ENCODE measurements around the gene PPIC.
A peak's percentile ranks its signal among the peaks of the same experiment; 100 is the strongest.

The PPIC gene

DNA sequence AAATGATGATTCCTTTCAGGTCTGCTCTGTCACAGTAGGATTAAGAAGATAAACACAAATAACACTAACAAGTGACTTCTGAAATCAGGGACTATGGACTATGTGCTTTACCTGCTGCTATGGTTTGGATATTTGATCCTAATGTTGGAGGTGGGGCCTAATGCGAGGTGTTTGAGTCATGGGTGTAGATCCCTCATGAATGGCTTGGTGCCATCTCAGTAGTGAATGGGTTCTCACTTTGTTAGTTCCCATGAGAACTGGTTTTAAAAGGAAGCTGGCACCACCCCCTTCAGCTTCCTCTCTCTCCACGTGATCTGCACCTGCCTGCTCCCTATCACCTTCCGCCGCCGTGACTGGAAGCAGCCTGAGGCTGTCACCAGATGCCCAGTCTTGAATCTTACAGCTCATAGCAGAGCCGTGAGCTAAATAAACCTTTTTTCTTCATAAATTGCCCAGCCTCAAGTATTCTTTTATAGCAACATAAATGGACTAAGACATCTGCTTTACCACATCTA is 3.3 kb downstream of the PPIC start:
- H3K27ac Mint-ChIP-seq = no peak overlapping the region
- H3K4me3 Mint-ChIP-seq = no peak overlapping the region
- H3K9me3 Mint-ChIP-seq = no peaks in the 10 kb centered on the region
- peaks cover 12% of the 10 kb centered on the region for H3K4me1 Mint-ChIP-seq
- H3K36me3 Mint-ChIP-seq (ENCODE audit: low read depth) = peaks cover 4% of the 10 kb centered on the region
- peaks cover 52% of the 10 kb centered on the region for H3K27me3 Mint-ChIP-seq (ENCODE audit: low read depth)
- TF ChIP-seq CTCF (IDR thresholded peaks at IDR 0.05; ENCODE audit: unreplicated experiment in 3 of 3) = no peak

- no peak overlapping the region for H3K4me3 Mint-ChIP-seq
- peaks cover 19% of the 10 kb centered on the region for H3K27me3 Mint-ChIP-seq (ENCODE audit: low read depth)
- peak overlapping the region in 1 of 3 experiments; percentile 14 for H3K27ac Mint-ChIP-seq
- TF ChIP-seq CTCF (IDR thresholded peaks at IDR 0.05; ENCODE audit: unreplicated experiment in 3 of 3) = no peak
- H3K36me3 Mint-ChIP-seq (ENCODE audit: low read depth) = peaks cover 16% of the 10 kb centered on the region
- H3K9me3 Mint-ChIP-seq = no peaks in the 10 kb centered on the region
- no peaks in the 10 kb centered on the region for H3K4me1 Mint-ChIP-seq
Measured at GRCh38 chr5:123028222-123028621, 8.3 kb downstream of the PPIC start.

DNA sequence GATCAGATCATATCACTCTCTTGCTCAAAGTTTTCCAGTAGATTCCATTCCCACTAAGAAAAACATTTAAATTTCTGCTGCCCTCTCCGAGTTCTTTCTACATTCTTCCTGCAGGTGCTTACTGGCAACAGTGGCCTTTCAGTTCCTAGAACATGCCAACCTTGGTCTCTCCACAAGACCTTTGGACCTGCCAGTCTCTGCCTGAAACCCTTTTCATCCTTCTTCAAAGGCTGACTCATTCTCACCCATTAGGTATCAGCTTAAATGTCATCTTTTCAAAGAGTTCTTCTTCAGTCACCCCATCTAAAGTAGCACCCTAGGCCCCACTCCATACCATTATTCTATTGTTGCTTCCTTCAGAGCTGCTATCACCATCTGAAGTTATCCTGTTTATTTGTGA is 21.8 kb downstream of the PPIC start:
- Mint-ChIP-seq H3K27me3 (ENCODE audit: low read depth) (peaks cover 4% of the 10 kb centered on the region), H3K9me3 (peaks cover 9% of the 10 kb centered on the region), H3K4me3 (no peak overlapping the region), H3K36me3 (ENCODE audit: low read depth) (no peaks in the 10 kb centered on the region), H3K27ac (no peak overlapping the region), H3K4me1 (no peaks in the 10 kb centered on the region)
- TF ChIP-seq CTCF (IDR thresholded peaks at IDR 0.05; ENCODE audit: unreplicated experiment in 3 of 3) = no peak

- no peak overlapping the region for H3K4me3 Mint-ChIP-seq
- peaks cover 4% of the 10 kb centered on the region for H3K27me3 Mint-ChIP-seq (ENCODE audit: low read depth)
- TF ChIP-seq CTCF (IDR thresholded peaks at IDR 0.05; ENCODE audit: unreplicated experiment in 3 of 3) = no peak
- H3K27ac Mint-ChIP-seq = no peak overlapping the region
- H3K4me1 Mint-ChIP-seq = no peaks in the 10 kb centered on the region
- peaks cover 7% of the 10 kb centered on the region for H3K36me3 Mint-ChIP-seq (ENCODE audit: low read depth)
- peaks cover 5% of the 10 kb centered on the region for H3K9me3 Mint-ChIP-seq
Measured at GRCh38 chr5:123012321-123012720, 24.2 kb downstream of the PPIC start.

- H3K9me3 Mint-ChIP-seq = no peaks in the 10 kb centered on the region
- no peak for TF ChIP-seq CTCF (IDR thresholded peaks at IDR 0.05; ENCODE audit: unreplicated experiment in 3 of 3)
- no peaks in the 10 kb centered on the region for H3K27me3 Mint-ChIP-seq (ENCODE audit: low read depth)
- H3K36me3 Mint-ChIP-seq (ENCODE audit: low read depth) = peaks cover 17% of the 10 kb centered on the region
- H3K4me3 Mint-ChIP-seq = no peak overlapping the region
- no peak overlapping the region for H3K27ac Mint-ChIP-seq
- H3K4me1 Mint-ChIP-seq = no peaks in the 10 kb centered on the region
Measured at GRCh38 chr5:123007754-123008153, 28.8 kb downstream of the PPIC start.

DNA sequence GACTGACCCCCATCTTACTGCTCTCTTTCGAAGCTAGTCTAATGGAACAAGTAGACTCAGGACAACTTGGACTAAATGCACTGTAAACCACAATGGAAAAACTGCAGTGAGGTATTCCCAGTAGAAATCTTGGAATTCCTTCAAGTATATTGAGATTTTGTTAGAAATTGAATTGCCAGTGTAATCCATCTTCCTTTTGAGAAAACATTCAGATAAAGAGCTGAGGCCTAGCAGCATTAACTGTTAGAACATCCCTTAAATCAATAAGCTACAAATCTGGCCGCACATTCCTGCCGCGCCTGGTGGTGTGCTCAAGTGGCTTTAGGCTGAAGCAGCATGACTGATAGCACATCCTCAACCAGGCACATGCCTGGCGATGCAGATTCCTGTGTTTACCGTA is 29.3 kb downstream of the PPIC start:
- no peaks in the 10 kb centered on the region for H3K4me1 Mint-ChIP-seq
- no peaks in the 10 kb centered on the region for H3K27me3 Mint-ChIP-seq (ENCODE audit: low read depth)
- no peak overlapping the region for H3K4me3 Mint-ChIP-seq
- TF ChIP-seq CTCF (IDR thresholded peaks at IDR 0.05; ENCODE audit: unreplicated experiment in 3 of 3) = no peak
- H3K27ac Mint-ChIP-seq = no peak overlapping the region
- H3K9me3 Mint-ChIP-seq = no peaks in the 10 kb centered on the region
- H3K36me3 Mint-ChIP-seq (ENCODE audit: low read depth) = peaks cover 17% of the 10 kb centered on the region
